WTC11 (cell line): ENCODE data around the gene SPINDOC. TPM values are rescaled to one million over a fixed set of nuclear protein-coding genes. Genes with fewer than 3 reads are reported as not detected.
A peak's percentile ranks its signal among the peaks of the same experiment; 100 is the strongest.

Experiments used
- ATAC-seq: fragments of 200-7000 bp; cut with Tn5 transposase; 2 replicates; pipeline ENCODE4 v1.10.0; 2021; ENCODE audit warnings: mild to moderate bottlenecking, moderate library complexity
- CTCF ChIA-PET: fragments of 300-600 bp; sonication (Branson Sonifier 250); formaldehyde crosslinking; loops from one replicate; lab custom pipeline; 2021; ENCODE audit warnings: antibody characterized with exemption; lab: Charles Lee
- POLR2A ChIA-PET: fragments of 350-600 bp; sonication (Branson Sonifier 250); formaldehyde crosslinking; loops from one replicate; lab custom pipeline; 2021; ENCODE audit warnings: antibody characterized with exemption; lab: Charles Lee
- DNase-seq: peaks from one replicate; pipeline ENCODE4 v3.0.0; 2021; ENCODE audit warnings: low spot score
- H3K27ac Mint-ChIP-seq: 2 replicates; pipeline ENCODE4 v1.8.0; 2021; ENCODE audit warnings: mixed read lengths
- H3K27me3 Mint-ChIP-seq: 2 replicates; pipeline ENCODE4 v1.8.0; 2021; ENCODE audit warnings: low read depth, mild to moderate bottlenecking, moderate library complexity, mixed read lengths
- H3K36me3 Mint-ChIP-seq: 2 replicates; pipeline ENCODE4 v1.8.0; 2021; ENCODE audit warnings: mixed read lengths
- H3K4me1 Mint-ChIP-seq: 2 replicates; pipeline ENCODE4 v1.8.0; 2022; ENCODE audit warnings: mixed read lengths
- H3K4me3 Mint-ChIP-seq: 2 replicates; pipeline ENCODE4 v1.8.0; 2021; ENCODE audit warnings: mild to moderate bottlenecking, moderate library complexity, mixed read lengths
- H3K9me3 Mint-ChIP-seq: 2 replicates; pipeline ENCODE4 v1.8.0; 2021; ENCODE audit warnings: mixed read lengths
- CTCF ChIP-seq: fragments of 200-600 bp; IDR thresholded peaks from 2 replicates; pipeline ENCODE4 v1.8.0; 2022; ENCODE audit warnings: antibody characterized with exemption
- E2F4 ChIP-seq: sonication (generic); formaldehyde crosslinking; IDR thresholded peaks from 2 replicates; pipeline ENCODE4 v1.8.1; 2022; ENCODE audit warnings: low read depth, mild to moderate bottlenecking, moderate library complexity, missing genetic modification reagents, borderline replicate concordance
- FOXP1 ChIP-seq: sonication (generic); formaldehyde crosslinking; IDR thresholded peaks from 2 replicates; pipeline ENCODE4 v1.8.0; 2022; ENCODE audit warnings: missing genetic modification reagents, mild to moderate bottlenecking, moderate library complexity, borderline replicate concordance
- FOXP4 ChIP-seq: sonication (generic); formaldehyde crosslinking; IDR thresholded peaks from 2 replicates; pipeline ENCODE4 v1.8.0; 2022; ENCODE audit warnings: mild to moderate bottlenecking, missing genetic modification reagents
- IRF2 ChIP-seq: sonication (generic); formaldehyde crosslinking; IDR thresholded peaks from 2 replicates; pipeline ENCODE4 v1.8.0; 2022; ENCODE audit warnings: low read depth, missing genetic modification reagents, borderline replicate concordance
- NFE2L1 ChIP-seq: sonication (generic); formaldehyde crosslinking; IDR thresholded peaks from 2 replicates; pipeline ENCODE4 v1.8.1; 2023; ENCODE audit warnings: missing genetic modification reagents
- NR3C1 ChIP-seq: sonication (generic); formaldehyde crosslinking; conservative IDR thresholded peaks from 2 replicates; pipeline ENCODE4 v1.8.1; 2023; ENCODE audit warnings: low read depth, mild to moderate bottlenecking, missing genetic modification reagents
- OVOL2 ChIP-seq: fragments of 250-450 bp; sonication (Bioruptor Pico); IDR thresholded peaks from 2 replicates; pipeline ENCODE4 v1.9.0; 2021; ENCODE audit warnings: mild to moderate bottlenecking, borderline replicate concordance
- PRDM15 ChIP-seq: sonication (generic); formaldehyde crosslinking; IDR thresholded peaks from 2 replicates; pipeline ENCODE4 v1.8.0; 2022; ENCODE audit warnings: missing genetic modification reagents
- PREB ChIP-seq: sonication (generic); formaldehyde crosslinking; IDR thresholded peaks from 2 replicates; pipeline ENCODE4 v1.8.1; 2022; ENCODE audit warnings: mild to moderate bottlenecking, missing genetic modification reagents, moderate library complexity, borderline replicate concordance
- RELA ChIP-seq: sonication (generic); formaldehyde crosslinking; IDR thresholded peaks from 2 replicates; pipeline ENCODE4 v1.8.1; 2022; ENCODE audit warnings: missing genetic modification reagents, mild to moderate bottlenecking, borderline replicate concordance
- TCF7 ChIP-seq: sonication (generic); formaldehyde crosslinking; IDR thresholded peaks from 2 replicates; pipeline ENCODE4 v1.8.0; 2022; ENCODE audit warnings: mild to moderate bottlenecking, low read depth, missing genetic modification reagents, moderate library complexity
- ZBTB21 ChIP-seq: sonication (generic); formaldehyde crosslinking; IDR thresholded peaks from 2 replicates; pipeline ENCODE4 v1.8.1; 2023; ENCODE audit warnings: mild to moderate bottlenecking, missing genetic modification reagents, borderline replicate concordance
- ZNF219 ChIP-seq: sonication (generic); formaldehyde crosslinking; IDR thresholded peaks from 2 replicates; pipeline ENCODE4 v1.8.0; 2023; ENCODE audit warnings: missing genetic modification reagents, mild to moderate bottlenecking, borderline replicate concordance
- ZNF425 ChIP-seq: fragments of 250-450 bp; sonication (Bioruptor Pico); conservative IDR thresholded peaks from 2 replicates; pipeline ENCODE4 v1.9.0; 2021; ENCODE audit warnings: mild to moderate bottlenecking
- ZNF532 ChIP-seq: fragments of 250-450 bp; sonication (Bioruptor Pico); IDR thresholded peaks from 2 replicates; pipeline ENCODE4 v1.9.0; 2021; ENCODE audit warnings: mild to moderate bottlenecking, borderline replicate concordance
- ZNF671 ChIP-seq: fragments of 250-450 bp; sonication (Bioruptor Pico); IDR thresholded peaks from 2 replicates; pipeline ENCODE4 v1.8.0; 2021; ENCODE audit warnings: mild to moderate bottlenecking
- ZSCAN18 ChIP-seq: fragments of 250-450 bp; sonication (Bioruptor Pico); IDR thresholded peaks from 2 replicates; pipeline ENCODE4 v2.1.2; 2022; ENCODE audit warnings: mild to moderate bottlenecking, moderate library complexity
- total RNA-seq: library from RNA; stranded (reverse); gene quantifications from 3 replicates; pipeline ENCODE4 v1.2.3, GENCODE V29; 2021

Gene SPINDOC
- total RNA-seq, 1 experiment from 2014 or later: 93.8 TPM

GRCh38 chr11:63854696-63855095 lies 41.4 kb downstream of the SPINDOC start:
- peaks cover 21% of the 10 kb centered on the region for H3K36me3 Mint-ChIP-seq
- ChIA-PET POLR2A (no interaction called here), CTCF (no interaction called here)
- peak overlapping the region; percentile 40; the same call in 1 of the 2 replicates for H3K27ac Mint-ChIP-seq
- no peaks in the 10 kb centered on the region for H3K27me3 Mint-ChIP-seq
- no peak for DNase-seq
- H3K9me3 Mint-ChIP-seq: peaks cover 5% of the 10 kb centered on the region; the same call in 1 of the 2 replicates
- H3K4me1 Mint-ChIP-seq: peaks cover 21% of the 10 kb centered on the region
- no peak for ATAC-seq
- no peak overlapping the region for H3K4me3 Mint-ChIP-seq
- TF ChIP-seq ZNF425 (CRISPR knock-in tag): no peak
- no peak for TF ChIP-seq NR3C1 (CRISPR knock-in tag)
- TF ChIP-seq ZNF219: no peak
- no peak for TF ChIP-seq NFE2L1
- no peak for TF ChIP-seq ZBTB21 (CRISPR knock-in tag)
- no peak for TF ChIP-seq PRDM15 (CRISPR knock-in tag)
- no peak for TF ChIP-seq FOXP1 (CRISPR knock-in tag)
- no peak for TF ChIP-seq ZNF532 (CRISPR knock-in tag)
- TF ChIP-seq RELA (CRISPR knock-in tag): no peak
- no peak for TF ChIP-seq IRF2 (CRISPR knock-in tag)
- no peak for TF ChIP-seq ZSCAN18 (CRISPR knock-in tag)
- TF ChIP-seq OVOL2 (CRISPR knock-in tag): no peak
- TF ChIP-seq ZNF671 (CRISPR knock-in tag): no peak
- TF ChIP-seq CTCF: no peak
- no peak for TF ChIP-seq E2F4 (CRISPR knock-in tag)
- no peak for TF ChIP-seq FOXP4 (CRISPR knock-in tag)
- TF ChIP-seq TCF7 (CRISPR knock-in tag): no peak
- no peak for TF ChIP-seq PREB (CRISPR knock-in tag)
